Measurements from ENCODE around the gene ZNF691. TPM values are rescaled to one million over a fixed set of nuclear protein-coding genes. Genes with fewer than 3 reads are reported as not detected.
A peak's percentile ranks its signal among the peaks of the same experiment; 100 is the strongest.
"Not testable (repeated sequence)": the region's sequence is repeated elsewhere in the genome, so short reads cannot be mapped to it uniquely, and the experiment has no call there.

The ZNF691 gene
- total RNA-seq, 4 donors from 2014 or later = 7.1 to 25.5 (median 9.8) TPM

- Histone ChIP-seq H3K4me1 (peaks cover 0 to 4% of the 10 kb centered on the region in 2 donors), H3K4me3 (no peak overlapping the region), H3K36me3 (no peaks in the 10 kb centered on the region), H3K9me3 (no peaks in the 10 kb centered on the region), H3K27me3 (no peaks in the 10 kb centered on the region), H3K27ac (no peak overlapping the region)
- intact Hi-C loops (cut with DNase I; ENCODE audit: low total_unique reads) (no loop called here), in situ Hi-C loops (cut with MboI; ENCODE audit: low sequenced_read_pairs in 4 of 4) (no loop called here)
- TF ChIP-seq CTCF (IDR thresholded peaks at IDR 0.05 in 4 of 5, conservative IDR thresholded peaks at IDR 0.05 in 1 of 5) = no peak
- no peak for TF ChIP-seq POLR2A (IDR thresholded peaks at IDR 0.05)
- DNase-seq = no peak
- no peak for ATAC-seq
Observed at GRCh38 chr1:42806171-42806570, 40.2 kb upstream of the ZNF691 start.

- intact Hi-C loops (cut with DNase I; ENCODE audit: low total_unique reads) (no loop called here), in situ Hi-C loops (cut with MboI; ENCODE audit: low sequenced_read_pairs in 4 of 4) (no loop called here)
- no peak overlapping the region for H3K27ac ChIP-seq
- DNase-seq = no peak
- TF ChIP-seq CTCF (IDR thresholded peaks at IDR 0.05 in 4 of 5, conservative IDR thresholded peaks at IDR 0.05 in 1 of 5) (no peak), POLR2A (IDR thresholded peaks at IDR 0.05) (no peak)
- peaks cover 0 to 4% of the 10 kb centered on the region in 2 donors for H3K4me1 ChIP-seq
- no peak for ATAC-seq
- no peaks in the 10 kb centered on the region for H3K36me3 ChIP-seq
- H3K27me3 ChIP-seq = no peaks in the 10 kb centered on the region
- no peaks in the 10 kb centered on the region for H3K9me3 ChIP-seq
- H3K4me3 ChIP-seq = no peak overlapping the region
Observed at GRCh38 chr1:42806593-42806992, 39.8 kb upstream of the ZNF691 start.

- Histone ChIP-seq H3K36me3 (no peaks in the 10 kb centered on the region), H3K4me3 (no peak overlapping the region), H3K27me3 (no peaks in the 10 kb centered on the region), H3K4me1 (peaks cover 0 to 4% of the 10 kb centered on the region in 2 donors), H3K9me3 (no peaks in the 10 kb centered on the region), H3K27ac (no peak overlapping the region)
- no peak for TF ChIP-seq POLR2A (IDR thresholded peaks at IDR 0.05)
- no peak for TF ChIP-seq CTCF (IDR thresholded peaks at IDR 0.05 in 4 of 5, conservative IDR thresholded peaks at IDR 0.05 in 1 of 5)
- in situ Hi-C loops (cut with MboI; ENCODE audit: low sequenced_read_pairs in 4 of 4) = no loop called here
- ATAC-seq (no peak), DNase-seq (no peak)
- intact Hi-C loops (cut with DNase I; ENCODE audit: low total_unique reads) = no loop called here
Observed at GRCh38 chr1:42807056-42807668, 39.3 kb upstream of the ZNF691 start.

- H3K36me3 ChIP-seq; H3K27me3 ChIP-seq; H3K9me3 ChIP-seq; H3K4me3 ChIP-seq; in situ Hi-C loops (cut with MboI; ENCODE audit: low sequenced_read_pairs in 4 of 4); ATAC-seq; DNase-seq; H3K27ac ChIP-seq: not testable (repeated sequence)
- intact Hi-C loops (cut with DNase I; ENCODE audit: low total_unique reads) = loop anchor here (10.0 kb wide), 1 partner anchor 110 kb away; no protein-coding TSS in a partner anchor
- H3K4me1 ChIP-seq = peaks cover 0 to 20% of the 10 kb centered on the region in 2 donors
Observed at GRCh38 chr1:42814815-42815214, 31.6 kb upstream of the ZNF691 start.

GRCh38 chr1:42815941-42816584, 30.4 kb upstream of the ZNF691 start:
- H3K36me3 ChIP-seq = no peaks in the 10 kb centered on the region
- peaks cover 0 to 20% of the 10 kb centered on the region in 2 donors for H3K4me1 ChIP-seq
- H3K4me3 ChIP-seq = peak overlapping the region; percentile 65 to 95 (median 76)
- peak overlapping the region; percentile 88 to 100 (median 96) for H3K27ac ChIP-seq
- DNase-seq (no peak), ATAC-seq (peak; percentile 0 to 8)
- intact Hi-C loops (cut with DNase I; ENCODE audit: low total_unique reads) = loop anchor here (2.0 to 10.0 kb wide), 2 partner anchors 109 to 353 kb away; partner anchors contain the start of gene CCDC30
- no peaks in the 10 kb centered on the region for H3K27me3 ChIP-seq
- TF ChIP-seq POLR2A (IDR thresholded peaks at IDR 0.05) (no peak), CTCF (IDR thresholded peaks at IDR 0.05 in 4 of 5, conservative IDR thresholded peaks at IDR 0.05 in 1 of 5) (no peak)
- no peaks in the 10 kb centered on the region for H3K9me3 ChIP-seq
- in situ Hi-C loops (cut with MboI; ENCODE audit: low sequenced_read_pairs in 4 of 4) = no loop called here

Measured in gastrocnemius medialis (tissue), 4 donors.